Mucosa of rectum (tissue), 2 donors: ENCODE measurements around the gene PPP1R7.

Source experiments
- H3K27ac ChIP-seq, 2 donors: one replicate each; pipeline ENCODE4 v1.7.0; 2013; ENCODE audit warnings: inconsistent platforms in 2 of 2, low read depth in 2 of 2, low read length in 2 of 2
- H3K27me3 ChIP-seq, 2 donors: one replicate each; pipeline ENCODE4 v1.7.0; 2013; ENCODE audit warnings: low read length in 2 of 2; ENCODE audit not compliant: control insufficient read depth in 2 of 2, insufficient read depth in 2 of 2
- H3K36me3 ChIP-seq, 2 donors: one replicate each; pipeline ENCODE4 v1.7.0; 2013; ENCODE audit warnings: low read length in 2 of 2; ENCODE audit not compliant: control insufficient read depth in 2 of 2, insufficient read depth in 2 of 2
- H3K4me1 ChIP-seq, 2 donors: one replicate each; pipeline ENCODE4 v1.7.0; 2013; ENCODE audit warnings: low read length in 2 of 2, mild to moderate bottlenecking in 1 of 2; ENCODE audit not compliant: control insufficient read depth in 2 of 2, insufficient read depth in 2 of 2
- H3K4me3 ChIP-seq, 2 donors: one replicate each; pipeline ENCODE4 v1.7.0; 2013; ENCODE audit warnings: low read length in 2 of 2
- H3K9ac ChIP-seq, 2 donors: one replicate each; pipeline ENCODE4 v1.7.0; 2013; ENCODE audit warnings: low read length in 2 of 2, low read depth in 1 of 2, mild to moderate bottlenecking in 1 of 2
- H3K9me3 ChIP-seq, 2 donors: one replicate each; pipeline ENCODE4 v1.7.0; 2013; ENCODE audit warnings: low read length in 2 of 2; ENCODE audit not compliant: control insufficient read depth in 2 of 2
- donor health status: healthy.
- donor health status: Normal muscosa, but diverticular disease.

The PPP1R7 gene

DNA sequence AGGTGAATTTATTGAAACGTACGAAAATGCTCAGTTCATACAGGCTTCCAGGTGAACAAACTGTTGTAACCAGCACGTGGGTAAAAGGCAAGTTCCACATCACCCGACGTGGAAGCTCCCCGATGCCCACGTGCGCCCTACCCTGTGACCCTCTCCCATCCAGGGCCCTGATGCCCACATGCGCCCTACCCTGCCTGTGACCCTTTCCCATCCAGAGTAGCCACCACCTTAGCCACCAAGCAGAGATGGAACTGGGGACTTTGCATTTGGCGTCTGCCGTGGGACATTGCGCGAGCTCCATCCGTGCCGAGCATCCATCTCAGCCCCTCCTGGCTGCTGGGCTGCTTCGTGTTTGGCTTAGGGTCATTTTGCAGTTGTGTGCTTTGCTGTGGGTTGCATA is 75.7 kb downstream of the PPP1R7 start:
- no peak overlapping the region for H3K4me3 ChIP-seq
- H3K27me3 ChIP-seq, result no peaks in the 10 kb centered on the region
- H3K36me3 ChIP-seq, result peaks cover 48 to 50% of the 10 kb centered on the region in 2 donors
- H3K27ac ChIP-seq, result no peak overlapping the region
- H3K9ac ChIP-seq, result no peak overlapping the region
- H3K9me3 ChIP-seq, result no peaks in the 10 kb centered on the region
- H3K4me1 ChIP-seq, result no peaks in the 10 kb centered on the region

DNA sequence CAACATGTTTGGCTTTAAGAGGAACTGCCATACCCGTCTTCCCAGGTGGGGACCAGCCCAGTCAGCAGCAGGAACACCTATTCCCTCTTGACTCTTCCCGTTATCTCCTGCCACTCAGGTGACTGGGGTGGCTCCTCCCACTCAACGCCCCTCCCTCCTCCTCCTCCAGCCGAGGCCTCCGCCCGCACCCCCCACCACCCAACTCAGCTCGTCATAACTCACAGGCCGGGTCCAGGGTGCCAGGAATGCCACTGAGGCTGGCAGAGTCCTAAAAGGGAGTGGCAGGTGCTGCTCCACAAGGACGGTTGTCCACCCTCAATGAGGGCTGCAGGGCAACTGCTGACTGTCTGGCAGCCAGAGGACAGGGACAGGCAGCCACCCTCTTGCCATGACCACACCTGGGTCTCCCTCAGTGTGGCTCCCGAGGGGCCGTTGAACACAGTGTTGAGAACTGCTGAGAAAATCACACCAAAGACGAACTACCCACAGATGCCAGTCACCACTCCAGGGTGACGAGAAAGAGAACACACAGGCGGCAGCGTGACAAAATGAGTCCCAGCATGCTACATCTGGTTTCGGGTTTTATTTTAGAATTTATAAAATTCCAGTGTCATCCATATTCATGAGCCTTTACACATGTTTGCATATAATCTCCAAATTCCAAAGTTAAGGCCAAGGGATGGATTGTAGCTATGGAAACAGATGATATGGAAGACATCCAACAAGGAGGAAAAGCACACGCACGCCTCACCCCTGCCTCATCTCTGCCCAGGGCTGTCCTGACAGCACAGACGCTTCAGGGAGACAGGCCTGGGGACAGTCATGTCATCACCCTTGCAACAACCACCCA is 76.7 kb downstream of the PPP1R7 start:
- H3K4me1 ChIP-seq, result no peaks in the 10 kb centered on the region
- peaks cover 56 to 57% of the 10 kb centered on the region in 2 donors for H3K36me3 ChIP-seq
- H3K9me3 ChIP-seq, result no peaks in the 10 kb centered on the region
- no peak overlapping the region for H3K4me3 ChIP-seq
- H3K9ac ChIP-seq, result no peak overlapping the region
- no peaks in the 10 kb centered on the region for H3K27me3 ChIP-seq
- H3K27ac ChIP-seq, result no peak overlapping the region

DNA sequence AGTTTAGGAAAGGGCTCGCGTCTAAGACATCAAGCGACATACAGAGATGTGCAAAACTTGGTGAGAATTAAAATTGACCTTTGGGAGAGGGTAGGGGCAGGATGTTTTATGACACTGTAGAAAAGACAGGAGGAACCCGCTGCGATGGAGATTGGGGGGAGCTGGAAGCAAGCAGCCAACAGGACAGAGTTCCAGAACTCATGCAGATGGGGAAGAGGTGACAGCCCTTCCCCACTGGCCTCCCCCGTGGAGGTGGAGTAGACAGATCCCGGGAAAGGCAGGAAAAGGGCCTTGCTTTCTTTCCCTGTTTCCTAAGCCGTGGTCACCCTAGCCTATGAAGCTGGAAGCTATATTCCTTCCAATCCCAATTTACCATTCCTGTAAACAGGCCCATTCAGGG is 77.3 kb downstream of the PPP1R7 start:
- Histone ChIP-seq H3K27me3 (no peaks in the 10 kb centered on the region), H3K9me3 (no peaks in the 10 kb centered on the region), H3K4me1 (no peaks in the 10 kb centered on the region), H3K4me3 (no peak overlapping the region), H3K27ac (no peak overlapping the region), H3K36me3 (peaks cover 59 to 62% of the 10 kb centered on the region in 2 donors), H3K9ac (no peak overlapping the region)

DNA sequence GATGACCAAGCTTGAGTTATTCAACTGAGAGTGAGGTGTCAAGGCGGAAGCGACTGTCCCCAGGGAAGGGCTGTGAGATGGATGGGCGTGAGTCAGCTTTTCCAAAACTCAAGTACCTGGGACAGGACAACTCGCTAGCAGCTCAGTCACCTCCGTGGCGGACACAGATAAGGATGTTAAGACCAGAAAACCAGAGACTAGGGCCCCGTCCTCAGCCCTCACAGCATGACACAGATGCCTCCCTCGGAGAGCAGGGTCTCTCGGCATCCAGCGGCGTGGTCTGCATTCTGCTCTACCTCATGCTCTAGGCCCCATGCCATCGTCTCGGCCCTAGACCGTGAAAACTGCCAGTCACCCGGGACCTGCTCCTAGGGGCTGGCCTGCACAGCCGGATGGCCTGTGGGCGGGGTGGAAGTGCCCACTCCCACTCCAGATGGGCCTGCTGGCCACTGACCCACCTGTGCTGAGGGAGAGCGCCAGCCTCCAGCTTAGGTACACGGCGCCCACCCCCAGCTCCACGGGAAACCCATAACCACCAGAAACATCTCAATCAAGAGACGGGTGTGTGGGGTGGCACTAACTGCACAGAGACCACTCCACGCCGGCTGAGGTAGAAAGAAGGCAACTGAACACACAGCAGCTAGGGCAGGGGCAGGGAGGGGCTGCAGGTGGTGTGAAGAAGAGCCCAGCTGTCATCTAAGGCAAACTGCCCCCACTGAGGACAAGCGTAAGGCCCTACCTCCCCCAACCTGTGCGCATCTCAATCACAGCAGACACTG is 78.0 kb downstream of the PPP1R7 start:
- Histone ChIP-seq H3K9ac (no peak overlapping the region), H3K4me3 (no peak overlapping the region), H3K27ac (no peak overlapping the region), H3K27me3 (no peaks in the 10 kb centered on the region), H3K36me3 (peaks cover 66 to 67% of the 10 kb centered on the region in 2 donors), H3K4me1 (no peaks in the 10 kb centered on the region), H3K9me3 (no peaks in the 10 kb centered on the region)

DNA sequence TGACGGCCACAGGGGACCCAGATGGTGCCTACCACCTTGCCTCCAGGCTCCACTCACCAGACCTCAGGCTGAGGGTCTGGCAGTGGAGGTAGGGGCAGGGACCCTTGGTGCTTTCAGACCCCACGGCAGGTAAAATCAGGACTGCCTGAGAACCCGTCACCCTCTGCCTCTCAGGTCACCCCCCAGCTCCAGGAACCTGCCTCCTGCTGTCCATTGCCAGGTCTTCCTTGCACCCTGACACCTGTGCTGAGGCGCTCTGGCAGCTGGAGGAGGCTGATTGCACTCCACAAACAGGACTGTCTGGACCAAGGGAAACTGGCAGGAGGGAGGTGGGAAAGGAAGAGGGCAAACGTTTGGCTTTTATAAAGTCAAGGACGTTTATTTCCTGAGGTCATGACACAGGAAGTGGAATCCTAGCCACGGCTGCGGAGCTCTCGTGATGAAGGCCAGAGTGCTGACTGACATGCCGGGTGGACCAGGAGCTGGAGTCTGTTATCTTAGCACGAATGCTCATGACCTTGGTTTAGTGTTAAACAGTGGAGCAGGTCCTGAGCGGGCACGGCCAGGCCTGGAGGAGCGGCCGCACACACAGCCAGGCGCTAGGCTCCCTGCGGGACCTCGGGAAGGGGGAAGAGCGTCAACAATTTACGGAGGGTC is 78.7 kb downstream of the PPP1R7 start:
- no peaks in the 10 kb centered on the region for H3K9me3 ChIP-seq
- H3K36me3 ChIP-seq, result peaks cover 73 to 74% of the 10 kb centered on the region in 2 donors
- H3K4me1 ChIP-seq, result no peaks in the 10 kb centered on the region
- H3K27ac ChIP-seq, result no peak overlapping the region
- no peaks in the 10 kb centered on the region for H3K27me3 ChIP-seq
- no peak overlapping the region for H3K4me3 ChIP-seq
- H3K9ac ChIP-seq, result no peak overlapping the region

DNA sequence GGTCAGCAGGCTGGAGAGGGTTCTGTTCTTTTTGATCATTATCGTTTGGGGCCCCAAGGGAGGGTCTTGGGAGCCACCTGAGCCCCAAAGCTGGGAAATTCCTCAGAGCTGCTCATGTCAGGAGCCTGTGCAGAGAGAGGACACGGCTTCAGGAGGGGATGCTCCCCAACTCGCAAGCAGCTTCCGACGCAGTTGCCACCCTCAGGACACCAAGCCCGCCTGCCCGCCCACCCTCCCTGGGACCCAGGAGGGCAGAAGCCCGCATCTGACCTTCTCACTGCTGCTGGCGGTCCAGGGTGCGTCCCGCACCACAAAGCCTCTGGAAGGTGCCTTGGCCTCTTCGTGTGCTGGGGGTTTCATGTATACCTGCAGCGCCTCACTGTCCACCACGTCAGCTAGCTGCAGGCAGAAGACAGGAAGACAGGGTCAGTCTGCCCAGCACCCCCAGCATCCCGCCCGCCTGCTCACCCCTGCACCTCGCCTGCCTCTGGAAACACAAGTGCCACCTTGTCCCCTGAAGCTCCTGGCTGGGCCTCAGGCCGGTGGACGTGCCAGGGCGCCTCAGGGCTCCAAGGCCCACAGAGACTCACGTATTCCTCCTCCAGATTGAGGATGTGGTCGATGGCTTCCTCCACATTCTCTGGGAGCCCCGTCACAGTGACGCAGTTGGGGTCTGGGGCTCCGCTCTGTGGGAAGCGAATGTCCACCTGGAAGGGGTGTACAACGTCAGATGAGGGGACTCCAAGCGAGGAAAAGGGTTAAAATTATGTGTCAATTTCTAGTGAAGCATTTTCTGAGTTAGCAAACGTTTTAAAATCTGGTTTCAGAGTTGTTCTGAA is 79.5 kb downstream of the PPP1R7 start:
- Histone ChIP-seq H3K4me3 (no peak overlapping the region), H3K36me3 (peaks cover 81 to 82% of the 10 kb centered on the region in 2 donors), H3K27ac (no peak overlapping the region), H3K27me3 (no peaks in the 10 kb centered on the region), H3K9ac (no peak overlapping the region), H3K4me1 (no peaks in the 10 kb centered on the region), H3K9me3 (no peaks in the 10 kb centered on the region)

DNA sequence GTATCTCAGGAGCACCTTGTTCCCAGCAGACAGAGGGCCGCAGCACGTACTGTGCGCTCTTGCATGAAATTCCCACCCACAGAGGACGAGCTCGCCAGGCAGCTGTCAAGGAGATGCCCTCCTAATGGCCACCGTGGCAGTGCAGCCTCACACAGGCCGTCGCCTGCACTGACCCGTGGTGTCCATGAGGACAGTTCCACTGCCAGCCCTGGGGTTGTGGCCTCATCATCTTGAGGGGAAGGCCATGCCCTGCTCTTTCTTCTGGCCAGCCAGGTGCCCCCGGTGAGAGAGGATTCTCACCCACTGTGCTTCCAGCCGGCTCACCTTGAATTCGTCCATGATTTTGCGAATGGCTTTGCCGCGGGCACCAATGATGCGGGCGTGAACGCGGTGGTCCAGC is 80.2 kb downstream of the PPP1R7 start:
- Histone ChIP-seq H3K27me3 (no peaks in the 10 kb centered on the region), H3K4me1 (no peaks in the 10 kb centered on the region), H3K9ac (no peak overlapping the region), H3K36me3 (peaks cover 86 to 88% of the 10 kb centered on the region in 2 donors), H3K27ac (no peak overlapping the region), H3K4me3 (no peak overlapping the region), H3K9me3 (no peaks in the 10 kb centered on the region)

DNA sequence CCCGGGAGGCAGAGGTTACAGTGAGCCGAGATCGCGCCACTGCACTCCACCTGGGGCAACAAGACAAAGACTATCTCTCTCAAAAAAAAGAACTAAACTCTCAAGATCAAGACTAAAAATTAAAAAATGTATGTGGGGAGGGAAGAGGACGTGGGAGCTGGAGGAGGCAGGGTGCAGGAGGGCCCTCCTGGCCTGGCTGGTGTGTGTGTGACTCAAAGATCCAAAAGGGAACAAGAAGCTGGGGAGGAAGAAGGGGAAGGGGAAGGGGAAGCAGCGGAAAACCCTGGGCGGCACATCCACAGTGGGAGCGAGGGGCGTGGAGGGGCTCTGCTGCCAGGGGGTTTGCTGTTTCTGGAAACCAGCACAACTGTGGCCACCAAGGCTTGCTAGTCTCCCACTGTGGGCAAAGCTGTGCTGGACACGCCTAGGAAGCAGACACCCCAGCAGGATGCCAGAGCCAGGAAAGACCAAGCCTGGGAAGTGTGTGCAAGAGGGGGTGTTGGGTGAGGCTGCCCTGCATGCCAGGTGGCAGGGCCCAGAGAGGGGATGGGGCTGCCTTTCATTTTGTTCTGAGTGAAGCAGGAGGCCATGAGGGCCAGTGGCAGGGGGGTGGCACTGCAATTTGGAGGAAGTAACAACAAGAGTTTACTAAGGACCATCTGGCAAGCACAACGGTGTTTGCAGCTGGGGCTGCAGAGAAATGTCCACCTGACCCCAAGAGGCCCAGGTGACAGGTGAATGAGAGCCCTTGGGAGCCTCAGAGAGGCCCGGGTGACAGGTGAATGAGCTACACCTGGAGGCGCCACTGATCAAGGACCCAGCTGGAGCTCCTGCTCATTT is 82.7 kb downstream of the PPP1R7 start:
- no peak overlapping the region for H3K27ac ChIP-seq
- H3K4me3 ChIP-seq, result no peak overlapping the region
- no peaks in the 10 kb centered on the region for H3K4me1 ChIP-seq
- no peak overlapping the region for H3K9ac ChIP-seq
- no peaks in the 10 kb centered on the region for H3K9me3 ChIP-seq
- H3K27me3 ChIP-seq, result no peaks in the 10 kb centered on the region
- H3K36me3 ChIP-seq, result peaks cover 85 to 96% of the 10 kb centered on the region in 2 donors
